ENCODE measurements around the gene NNMT. TPM values are rescaled to one million over a fixed set of nuclear protein-coding genes. Genes with fewer than 3 reads are reported as not detected.

Gene NNMT
- total RNA-seq, 2 experiments from 2014 or later = not detected

DNA sequence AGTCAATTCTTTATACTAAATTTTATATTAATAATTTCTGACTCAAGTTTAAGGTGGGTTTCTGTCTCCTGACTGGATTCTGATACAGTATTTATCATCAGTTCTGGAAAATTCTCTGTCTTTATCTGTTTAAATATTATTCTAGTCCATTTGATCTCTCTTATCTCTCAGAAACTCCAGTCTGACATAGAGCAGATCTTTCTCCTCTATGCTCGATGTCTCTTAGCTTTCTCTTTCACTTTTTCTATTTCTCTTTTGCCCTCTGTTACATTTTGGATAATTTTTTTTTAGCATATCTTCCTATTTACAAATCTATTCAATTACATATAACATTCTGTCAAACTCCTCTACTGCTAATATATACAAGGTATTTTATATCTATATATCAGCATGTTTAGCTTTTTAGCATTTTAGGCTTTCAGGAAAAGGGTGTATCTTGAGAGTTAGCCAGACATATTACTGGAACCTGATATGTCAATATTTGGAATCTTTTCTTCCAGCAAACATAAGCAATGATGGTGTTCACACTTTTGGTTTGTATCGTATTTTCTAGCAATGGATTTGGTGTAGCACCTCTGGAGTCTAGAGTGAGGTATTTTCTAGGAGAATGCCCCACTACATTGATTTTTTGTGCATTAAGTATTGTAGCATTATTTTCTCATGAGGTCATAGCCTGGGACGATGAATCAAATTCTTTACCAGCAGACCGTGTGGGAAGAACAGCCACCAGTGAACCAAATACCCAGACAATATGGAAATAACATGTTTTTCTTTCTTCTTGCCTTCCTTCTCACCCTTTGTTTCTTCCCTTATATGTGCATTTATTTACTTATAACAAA is 4.1 kb upstream of the NNMT start:
- ChIA-PET CTCF (ENCODE audit: unreplicated experiment) (no interaction called here), POLR2A (no interaction called here)
- no peaks in the 10 kb centered on the region for H3K9me3 ChIP-seq (ENCODE audit: low read length)
- intact Hi-C loops (cut with micrococcal nuclease; ENCODE audit: unreplicated experiment) = no loop called here
- no peak overlapping the region for H3K4me3 ChIP-seq (ENCODE audit: low read depth, low read length, poor library complexity, severe bottlenecking)
- no peaks in the 10 kb centered on the region for H3K9me2 ChIP-seq (ENCODE audit: insufficient read depth, low read length)
- no peaks in the 10 kb centered on the region for H3K79me2 ChIP-seq (ENCODE audit: insufficient read depth, low read depth, low read length)
- H3K36me3 ChIP-seq (ENCODE audit: insufficient read depth, low read length) = no peaks in the 10 kb centered on the region
- H2AFZ ChIP-seq (ENCODE audit: low read length) = no peak overlapping the region
- BruUV-seq (replicated peaks) = no TSS peak
- DNase-seq (ENCODE audit: low spot score) = no peak
- TF ChIP-seq, protein P1, sequence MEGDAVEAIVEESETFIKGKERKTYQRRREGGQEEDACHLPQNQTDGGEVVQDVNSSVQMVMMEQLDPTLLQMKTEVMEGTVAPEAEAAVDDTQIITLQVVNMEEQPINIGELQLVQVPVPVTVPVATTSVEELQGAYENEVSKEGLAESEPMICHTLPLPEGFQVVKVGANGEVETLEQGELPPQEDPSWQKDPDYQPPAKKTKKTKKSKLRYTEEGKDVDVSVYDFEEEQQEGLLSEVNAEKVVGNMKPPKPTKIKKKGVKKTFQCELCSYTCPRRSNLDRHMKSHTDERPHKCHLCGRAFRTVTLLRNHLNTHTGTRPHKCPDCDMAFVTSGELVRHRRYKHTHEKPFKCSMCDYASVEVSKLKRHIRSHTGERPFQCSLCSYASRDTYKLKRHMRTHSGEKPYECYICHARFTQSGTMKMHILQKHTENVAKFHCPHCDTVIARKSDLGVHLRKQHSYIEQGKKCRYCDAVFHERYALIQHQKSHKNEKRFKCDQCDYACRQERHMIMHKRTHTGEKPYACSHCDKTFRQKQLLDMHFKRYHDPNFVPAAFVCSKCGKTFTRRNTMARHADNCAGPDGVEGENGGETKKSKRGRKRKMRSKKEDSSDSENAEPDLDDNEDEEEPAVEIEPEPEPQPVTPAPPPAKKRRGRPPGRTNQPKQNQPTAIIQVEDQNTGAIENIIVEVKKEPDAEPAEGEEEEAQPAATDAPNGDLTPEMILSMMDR (conservative IDR thresholded peaks at IDR 0.05; ENCODE audit: low read length) = no peak
- H3K4me1 ChIP-seq (ENCODE audit: insufficient read depth, low read length, poor library complexity, severe bottlenecking) = no peaks in the 10 kb centered on the region
- no peak overlapping the region for H3K4me2 ChIP-seq (ENCODE audit: low read length)
- no peak overlapping the region for H3K27ac ChIP-seq (ENCODE audit: low read depth, low read length, poor library complexity, severe bottlenecking)
- H4K20me1 ChIP-seq (ENCODE audit: insufficient read depth, low read length) = no peaks in the 10 kb centered on the region

DNA sequence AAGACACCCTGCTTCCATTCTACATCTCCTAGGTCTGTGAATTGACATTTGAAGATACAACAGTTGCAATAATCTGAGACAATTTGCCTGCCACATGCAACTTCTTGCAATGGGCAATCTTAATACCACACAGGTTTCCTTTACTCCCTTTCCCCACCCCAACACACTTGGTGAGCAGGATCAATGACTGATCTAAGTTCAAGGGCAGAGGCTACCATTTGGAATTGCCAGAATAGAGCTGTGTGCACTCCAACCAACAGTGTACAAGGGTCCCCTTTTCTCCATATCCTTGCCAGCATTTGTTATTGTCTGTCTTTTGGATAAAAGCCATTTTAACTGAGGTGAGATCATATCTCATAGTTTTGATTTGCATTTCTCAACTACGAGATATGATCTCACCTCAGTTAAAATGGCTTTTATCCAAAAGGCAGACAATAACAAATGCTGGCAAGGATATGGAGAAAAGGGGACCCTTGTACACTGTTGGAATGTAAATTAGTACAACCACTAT is 2.9 kb upstream of the NNMT start:
- H3K4me1 ChIP-seq (ENCODE audit: insufficient read depth, low read length, poor library complexity, severe bottlenecking) = no peaks in the 10 kb centered on the region
- H3K27ac ChIP-seq (ENCODE audit: low read depth, low read length, poor library complexity, severe bottlenecking) = no peak overlapping the region
- H2AFZ ChIP-seq (ENCODE audit: low read length) = no peak overlapping the region
- TF ChIP-seq, protein P1 (conservative IDR thresholded peaks at IDR 0.05; ENCODE audit: low read length) = no peak
- TF ChIP-seq EZH2phosphoT487 (IDR thresholded peaks at IDR 0.05; ENCODE audit: borderline replicate concordance, low read depth, low read length) = no peak
- BruUV-seq (replicated peaks) = no TSS peak
- no peak overlapping the region for H3K4me3 ChIP-seq (ENCODE audit: low read depth, low read length, poor library complexity, severe bottlenecking)
- H3K9me2 ChIP-seq (ENCODE audit: insufficient read depth, low read length) = no peaks in the 10 kb centered on the region
- intact Hi-C loops (cut with micrococcal nuclease; ENCODE audit: unreplicated experiment) = no loop called here
- H3K36me3 ChIP-seq (ENCODE audit: insufficient read depth, low read length) = no peaks in the 10 kb centered on the region
- no peak for DNase-seq (ENCODE audit: low spot score)
- H3K9me3 ChIP-seq (ENCODE audit: low read length) = no peaks in the 10 kb centered on the region
- ChIA-PET CTCF (ENCODE audit: unreplicated experiment) (no interaction called here), POLR2A (no interaction called here)
- no peaks in the 10 kb centered on the region for H4K20me1 ChIP-seq (ENCODE audit: insufficient read depth, low read length)
- no peaks in the 10 kb centered on the region for H3K79me2 ChIP-seq (ENCODE audit: insufficient read depth, low read depth, low read length)
- no peak overlapping the region for H3K4me2 ChIP-seq (ENCODE audit: low read length)

DNA sequence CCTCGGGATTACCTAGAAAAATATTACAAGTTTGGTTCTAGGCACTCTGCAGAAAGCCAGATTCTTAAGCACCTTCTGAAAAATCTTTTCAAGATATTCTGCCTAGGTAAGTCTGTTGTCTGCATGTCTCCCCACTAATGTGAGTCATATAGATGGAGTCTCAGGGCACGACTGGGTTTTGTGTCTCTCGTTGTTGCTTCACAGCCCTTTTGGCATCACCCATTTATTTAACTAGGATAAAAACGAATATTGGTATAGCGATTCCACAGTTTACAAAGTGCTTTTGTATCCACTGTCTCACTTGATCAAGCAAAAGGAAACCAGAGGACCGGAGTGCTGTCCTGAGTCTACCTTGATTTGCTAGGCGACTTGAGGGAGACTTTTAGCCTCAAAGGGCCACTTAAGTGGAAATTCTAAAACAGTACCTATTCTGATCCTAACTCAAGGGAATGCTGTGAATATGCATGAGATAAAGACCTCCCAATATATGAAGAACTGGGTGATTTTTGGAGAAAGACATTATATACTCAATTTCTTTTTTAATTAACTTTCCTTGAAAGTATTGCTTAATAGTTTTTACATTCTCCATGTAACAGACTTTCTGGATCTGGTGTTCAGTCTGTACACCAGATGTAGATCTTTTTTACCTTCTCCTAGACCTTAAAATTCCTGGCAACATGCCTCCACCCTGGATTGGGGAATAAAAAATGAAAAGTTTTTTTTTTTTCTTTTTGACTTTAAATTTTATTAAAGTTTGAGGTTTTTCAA is 590 bp downstream of the NNMT start:
- H3K4me2 ChIP-seq (ENCODE audit: low read length) = no peak overlapping the region

More for the DNA sequence above, 590 bp downstream of the NNMT start:
- no peaks in the 10 kb centered on the region for H3K9me2 ChIP-seq (ENCODE audit: insufficient read depth, low read length)
- TF ChIP-seq, protein P1 (conservative IDR thresholded peaks at IDR 0.05; ENCODE audit: low read length) = no peak
- TF ChIP-seq EZH2phosphoT487 (IDR thresholded peaks at IDR 0.05; ENCODE audit: borderline replicate concordance, low read depth, low read length) = no peak
- no peaks in the 10 kb centered on the region for H3K79me2 ChIP-seq (ENCODE audit: insufficient read depth, low read depth, low read length)
- CTCF ChIA-PET (ENCODE audit: unreplicated experiment) = no interaction called here
- no peak overlapping the region for H3K27ac ChIP-seq (ENCODE audit: low read depth, low read length, poor library complexity, severe bottlenecking)
- POLR2A ChIA-PET = no interaction called here
- no peaks in the 10 kb centered on the region for H3K36me3 ChIP-seq (ENCODE audit: insufficient read depth, low read length)
- no peaks in the 10 kb centered on the region for H3K9me3 ChIP-seq (ENCODE audit: low read length)
- no peak for DNase-seq (ENCODE audit: low spot score)
- no peak overlapping the region for H3K4me3 ChIP-seq (ENCODE audit: low read depth, low read length, poor library complexity, severe bottlenecking)
- no peaks in the 10 kb centered on the region for H4K20me1 ChIP-seq (ENCODE audit: insufficient read depth, low read length)
- no peaks in the 10 kb centered on the region for H3K4me1 ChIP-seq (ENCODE audit: insufficient read depth, low read length, poor library complexity, severe bottlenecking)
- BruUV-seq (replicated peaks) = no TSS peak
- intact Hi-C loops (cut with micrococcal nuclease; ENCODE audit: unreplicated experiment) = no loop called here
- no peak overlapping the region for H2AFZ ChIP-seq (ENCODE audit: low read length)
